Rectal smooth muscle tissue (tissue), 1 donor: ENCODE data around the gene MAP3K13.
"Not testable (repeated sequence)": the region's sequence is repeated elsewhere in the genome, so short reads cannot be mapped to it uniquely, and the experiment has no call there.

Source experiments
- H3K27ac ChIP-seq: one replicate; pipeline ENCODE4 v1.7.0; 2013; ENCODE audit warnings: low read depth, low read length, inconsistent platforms
- H3K27me3 ChIP-seq: one replicate; pipeline ENCODE4 v1.7.0; 2013; ENCODE audit warnings: low read length; ENCODE audit not compliant: control insufficient read depth, insufficient read depth
- H3K36me3 ChIP-seq: one replicate; pipeline ENCODE4 v1.7.0; 2013; ENCODE audit warnings: low read length; ENCODE audit not compliant: control insufficient read depth, insufficient read depth
- H3K4me1 ChIP-seq: one replicate; pipeline ENCODE4 v1.7.0; 2013; ENCODE audit warnings: low read length; ENCODE audit not compliant: control insufficient read depth, insufficient read depth
- H3K4me3 ChIP-seq: one replicate; pipeline ENCODE4 v1.7.0; 2013; ENCODE audit warnings: low read length
- H3K9ac ChIP-seq: one replicate; pipeline ENCODE4 v1.7.0; 2013; ENCODE audit warnings: low read length

MAP3K13 gene

GRCh38 chr3:185444329-185444728 lies 81.4 kb downstream of the MAP3K13 start:
- Histone ChIP-seq H3K27me3 (no peaks in the 10 kb centered on the region), H3K4me1 (no peaks in the 10 kb centered on the region), H3K36me3 (no peaks in the 10 kb centered on the region), H3K27ac (no peak overlapping the region), H3K9ac (no peak overlapping the region), H3K4me3 (no peak overlapping the region)

- Histone ChIP-seq H3K9ac (no peak overlapping the region), H3K27me3 (no peaks in the 10 kb centered on the region), H3K36me3 (peaks cover 4% of the 10 kb centered on the region), H3K4me1 (no peaks in the 10 kb centered on the region), H3K4me3 (no peak overlapping the region), H3K27ac (no peak overlapping the region)
Observed at GRCh38 chr3:185448107-185448506, 85.2 kb downstream of the MAP3K13 start.

- H3K9ac ChIP-seq, H3K4me1 ChIP-seq, H3K36me3 ChIP-seq, H3K27ac ChIP-seq, H3K4me3 ChIP-seq, H3K27me3 ChIP-seq: not testable (repeated sequence)
Observed at GRCh38 chr3:185451432-185451831, 88.5 kb downstream of the MAP3K13 start.

GRCh38 chr3:185457376-185457775 lies 94.4 kb downstream of the MAP3K13 start:
- peaks cover 5% of the 10 kb centered on the region for H3K36me3 ChIP-seq
- H3K4me3 ChIP-seq: no peak overlapping the region
- H3K9ac ChIP-seq: no peak overlapping the region
- H3K27me3 ChIP-seq: no peaks in the 10 kb centered on the region
- no peaks in the 10 kb centered on the region for H3K4me1 ChIP-seq
- no peak overlapping the region for H3K27ac ChIP-seq

DNA sequence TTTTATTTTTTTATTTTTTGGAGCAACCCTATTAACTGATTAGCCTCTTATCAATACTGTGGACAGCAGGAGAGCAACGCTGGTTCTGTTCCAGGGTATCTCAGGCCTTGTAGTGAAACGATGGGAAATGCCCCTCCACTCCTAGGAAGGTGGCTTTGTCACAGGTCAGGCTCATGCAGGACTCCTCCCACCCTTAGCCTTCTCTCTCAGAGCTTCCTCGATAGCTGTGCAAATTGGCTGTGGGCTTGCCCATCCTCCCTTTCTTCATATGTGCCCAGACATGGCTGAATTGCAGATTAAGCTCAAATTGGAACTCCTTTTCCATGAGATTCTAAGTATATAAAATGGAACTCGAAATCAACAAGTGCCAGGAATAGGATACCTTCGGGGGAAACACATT lies 97.4 kb downstream of the MAP3K13 start:
- H3K27me3 ChIP-seq: no peaks in the 10 kb centered on the region
- H3K9ac ChIP-seq: no peak overlapping the region
- peaks cover 6% of the 10 kb centered on the region for H3K36me3 ChIP-seq
- H3K27ac ChIP-seq: no peak overlapping the region
- no peaks in the 10 kb centered on the region for H3K4me1 ChIP-seq
- no peak overlapping the region for H3K4me3 ChIP-seq

- no peak overlapping the region for H3K9ac ChIP-seq
- H3K27ac ChIP-seq: no peak overlapping the region
- H3K4me3 ChIP-seq: no peak overlapping the region
- peaks cover 6% of the 10 kb centered on the region for H3K36me3 ChIP-seq
- H3K27me3 ChIP-seq: no peaks in the 10 kb centered on the region
- no peaks in the 10 kb centered on the region for H3K4me1 ChIP-seq
Observed at GRCh38 chr3:185460719-185461350, 97.9 kb downstream of the MAP3K13 start.

DNA sequence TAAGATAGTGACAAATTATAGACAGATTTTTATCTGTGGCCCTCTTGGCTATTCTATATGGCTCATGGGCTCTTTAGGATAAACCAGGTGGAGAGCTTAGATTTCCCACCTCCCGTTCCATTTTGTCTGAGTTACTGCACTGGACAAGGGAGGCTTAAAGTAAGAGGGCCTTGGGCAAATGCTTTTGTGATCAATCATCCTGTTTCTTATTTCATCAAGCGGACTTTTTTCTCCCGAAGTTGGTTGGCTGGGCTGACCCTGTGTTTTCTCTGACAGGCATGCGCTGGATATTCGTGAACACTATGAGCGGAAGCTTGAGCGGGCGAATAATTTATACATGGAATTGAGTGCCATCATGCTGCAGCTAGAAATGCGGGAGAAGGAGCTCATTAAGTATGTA lies 102.5 kb downstream of the MAP3K13 start:
- H3K27me3 ChIP-seq: no peaks in the 10 kb centered on the region
- no peak overlapping the region for H3K4me3 ChIP-seq
- no peaks in the 10 kb centered on the region for H3K4me1 ChIP-seq
- H3K36me3 ChIP-seq: peaks cover 12% of the 10 kb centered on the region
- H3K9ac ChIP-seq: no peak overlapping the region
- no peak overlapping the region for H3K27ac ChIP-seq

DNA sequence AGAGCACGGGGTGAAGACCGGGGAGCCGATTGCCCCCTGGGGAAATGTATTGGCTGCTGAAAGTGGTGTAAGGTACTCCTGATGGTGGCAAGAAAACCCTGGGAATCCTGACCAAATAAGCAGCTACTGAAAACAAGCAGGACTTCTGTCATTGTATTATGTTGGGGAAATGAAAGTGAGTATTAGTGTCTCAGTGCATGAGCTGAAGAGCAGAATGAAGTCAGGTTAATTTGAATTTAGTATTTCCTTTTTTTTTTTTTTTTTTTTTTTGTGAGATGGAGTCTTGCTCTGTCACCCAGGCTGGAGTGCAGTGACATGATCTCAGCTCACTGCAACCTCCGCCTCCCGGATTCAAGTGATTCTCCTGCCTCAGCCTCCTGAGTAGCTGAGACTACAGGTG lies 103.2 kb downstream of the MAP3K13 start:
- H3K27ac ChIP-seq, H3K4me3 ChIP-seq, H3K4me1 ChIP-seq, H3K27me3 ChIP-seq, H3K9ac ChIP-seq: not testable (repeated sequence)
- peaks cover 12% of the 10 kb centered on the region for H3K36me3 ChIP-seq

- peaks cover 14% of the 10 kb centered on the region for H3K36me3 ChIP-seq
- no peak overlapping the region for H3K9ac ChIP-seq
- H3K4me3 ChIP-seq: no peak overlapping the region
- no peaks in the 10 kb centered on the region for H3K4me1 ChIP-seq
- no peaks in the 10 kb centered on the region for H3K27me3 ChIP-seq
- no peak overlapping the region for H3K27ac ChIP-seq
Observed at GRCh38 chr3:185469542-185469941, 106.6 kb downstream of the MAP3K13 start.

GRCh38 chr3:185470323-185470722 lies 107.4 kb downstream of the MAP3K13 start:
- Histone ChIP-seq H3K9ac (no peak overlapping the region), H3K4me1 (no peaks in the 10 kb centered on the region), H3K36me3 (peaks cover 12% of the 10 kb centered on the region), H3K27ac (no peak overlapping the region), H3K4me3 (no peak overlapping the region), H3K27me3 (no peaks in the 10 kb centered on the region)

GRCh38 chr3:185473290-185473815 lies 110.4 kb downstream of the MAP3K13 start:
- Histone ChIP-seq H3K36me3 (peaks cover 15% of the 10 kb centered on the region), H3K4me1 (no peaks in the 10 kb centered on the region), H3K27ac (no peak overlapping the region), H3K4me3 (no peak overlapping the region), H3K9ac (no peak overlapping the region), H3K27me3 (no peaks in the 10 kb centered on the region)

GRCh38 chr3:185474922-185475321 lies 112.0 kb downstream of the MAP3K13 start:
- H3K4me3 ChIP-seq, H3K27ac ChIP-seq, H3K36me3 ChIP-seq, H3K27me3 ChIP-seq, H3K4me1 ChIP-seq, H3K9ac ChIP-seq: not testable (repeated sequence)

DNA sequence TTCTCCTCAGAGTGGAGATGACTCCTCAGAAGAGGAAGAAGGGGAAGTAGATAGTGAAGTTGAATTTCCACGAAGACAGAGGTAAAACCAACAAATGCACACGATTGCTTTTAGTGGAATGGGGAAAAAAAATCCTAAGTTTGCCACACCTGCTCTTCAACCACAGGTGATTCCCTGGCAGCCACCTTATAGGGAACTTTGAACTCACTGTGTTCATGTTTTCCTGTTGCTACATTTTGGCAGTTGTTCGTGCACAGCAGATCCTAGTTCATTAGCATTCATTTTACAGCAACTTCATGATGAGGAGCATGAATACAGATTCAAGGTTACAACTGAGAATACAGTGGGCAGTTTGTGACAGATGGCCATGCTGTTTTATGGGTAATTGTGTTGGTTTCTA lies 114.4 kb downstream of the MAP3K13 start:
- Histone ChIP-seq H3K27ac (no peak overlapping the region), H3K27me3 (no peaks in the 10 kb centered on the region), H3K36me3 (peaks cover 7% of the 10 kb centered on the region), H3K4me1 (no peaks in the 10 kb centered on the region), H3K9ac (no peak overlapping the region), H3K4me3 (no peak overlapping the region)
